Measurements from ENCODE around the gene NRXN3. TPM values are rescaled to one million over a fixed set of nuclear protein-coding genes. Genes with fewer than 3 reads are reported as not detected.

Gene NRXN3
- polyA plus RNA-seq, 1 donor (not counting 4 experiments of a cell fraction or from before 2014, with no cell fraction given), result 0.89 TPM

GRCh38 chr14:78968265-78968664 lies 798.1 kb downstream of the NRXN3 start:
- no peaks in the 10 kb centered on the region for H3K4me1 ChIP-seq (ENCODE audit: control insufficient read depth, extremely low read depth, insufficient read depth, low read length)
- H3K36me3 ChIP-seq (ENCODE audit: control insufficient read depth in 2 of 2, extremely low read depth in 1 of 2, insufficient read depth in 2 of 2, low read length in 2 of 2), result no peaks in the 10 kb centered on the region
- H3K27ac ChIP-seq (ENCODE audit: control insufficient read depth, insufficient read depth, low read length), result no peak overlapping the region
- no peak for DNase-seq (ENCODE audit: low read depth, low spot score)
- no peak for FAIRE-seq
- no peaks in the 10 kb centered on the region for H3K27me3 ChIP-seq (ENCODE audit: control insufficient read depth, extremely low read depth, insufficient read depth, low read length)
- no peak overlapping the region for H3K4me2 ChIP-seq (ENCODE audit: control insufficient read depth, extremely low read depth, insufficient read depth, low read depth, low read length)
- H2AFZ ChIP-seq (ENCODE audit: control insufficient read depth, low read length), result no peak overlapping the region
- H3K4me3 ChIP-seq (ENCODE audit: control insufficient read depth in 2 of 3, extremely low read depth in 1 of 3, insufficient read depth in 2 of 3, low read depth in 1 of 3, low read length in 3 of 3), result no peak overlapping the region
- no peaks in the 10 kb centered on the region for H4K20me1 ChIP-seq (ENCODE audit: control insufficient read depth, extremely low read depth, insufficient read depth, low read length)
- no peaks in the 10 kb centered on the region for H3K9me1 ChIP-seq (ENCODE audit: control insufficient read depth, extremely low read depth, insufficient read depth, low read length)
- TF ChIP-seq EZH2 (IDR thresholded peaks at IDR 0.05; ENCODE audit: low read length) (no peak), CTCF (optimal IDR thresholded peaks at IDR 0.05 in 1 of 3, IDR thresholded peaks at IDR 0.05 in 1 of 3, conservative IDR thresholded peaks at IDR 0.05 in 1 of 3; ENCODE audit: extremely low read depth in 1 of 3, insufficient read depth in 2 of 3, low read length in 3 of 3) (no peak)
- no peak overlapping the region for H3K9ac ChIP-seq (ENCODE audit: control insufficient read depth, extremely low read depth, insufficient read depth, low read length)
- no peaks in the 10 kb centered on the region for H3K9me3 ChIP-seq (ENCODE audit: control insufficient read depth, low read depth, low read length)
- dilution Hi-C loops (cut with MboI; ENCODE audit: extremely low pct_ligation_motif_present, low sequenced_read_pairs), result loop anchor here (25.0 kb wide), 1 partner anchor 1894 kb away; no protein-coding TSS in a partner anchor
- no peaks in the 10 kb centered on the region for H3K79me2 ChIP-seq (ENCODE audit: control insufficient read depth, insufficient read depth, low read length)

- Histone ChIP-seq H3K27ac (ENCODE audit: control insufficient read depth, insufficient read depth, low read length) (no peak overlapping the region), H3K27me3 (ENCODE audit: control insufficient read depth, extremely low read depth, insufficient read depth, low read length) (no peaks in the 10 kb centered on the region), H3K79me2 (ENCODE audit: control insufficient read depth, insufficient read depth, low read length) (no peaks in the 10 kb centered on the region), H4K20me1 (ENCODE audit: control insufficient read depth, extremely low read depth, insufficient read depth, low read length) (no peaks in the 10 kb centered on the region), H3K4me2 (ENCODE audit: control insufficient read depth, extremely low read depth, insufficient read depth, low read depth, low read length) (no peak overlapping the region), H3K36me3 (ENCODE audit: control insufficient read depth in 2 of 2, extremely low read depth in 1 of 2, insufficient read depth in 2 of 2, low read length in 2 of 2) (no peaks in the 10 kb centered on the region), H3K4me1 (ENCODE audit: control insufficient read depth, extremely low read depth, insufficient read depth, low read length) (peaks cover 2% of the 10 kb centered on the region), H3K9me3 (ENCODE audit: control insufficient read depth, low read depth, low read length) (no peaks in the 10 kb centered on the region), H3K4me3 (ENCODE audit: control insufficient read depth in 2 of 3, extremely low read depth in 1 of 3, insufficient read depth in 2 of 3, low read depth in 1 of 3, low read length in 3 of 3) (no peak overlapping the region), H3K9me1 (ENCODE audit: control insufficient read depth, extremely low read depth, insufficient read depth, low read length) (no peaks in the 10 kb centered on the region), H3K9ac (ENCODE audit: control insufficient read depth, extremely low read depth, insufficient read depth, low read length) (no peak overlapping the region), H2AFZ (ENCODE audit: control insufficient read depth, low read length) (no peak overlapping the region)
- no peak for DNase-seq (ENCODE audit: low read depth, low spot score)
- no peak for FAIRE-seq
- no peak for TF ChIP-seq EZH2 (IDR thresholded peaks at IDR 0.05; ENCODE audit: low read length)
- no peak for TF ChIP-seq CTCF (optimal IDR thresholded peaks at IDR 0.05 in 1 of 3, IDR thresholded peaks at IDR 0.05 in 1 of 3, conservative IDR thresholded peaks at IDR 0.05 in 1 of 3; ENCODE audit: extremely low read depth in 1 of 3, insufficient read depth in 2 of 3, low read length in 3 of 3)
- dilution Hi-C loops (cut with MboI; ENCODE audit: extremely low pct_ligation_motif_present, low sequenced_read_pairs), result loop anchor here (25.0 kb wide), 1 partner anchor 1892 kb away; no protein-coding TSS in a partner anchor
Measured at GRCh38 chr14:78970677-78971076, 800.5 kb downstream of the NRXN3 start.
